ENCODE data around the gene NOD1. TPM values are rescaled to one million over a fixed set of nuclear protein-coding genes. Genes with fewer than 3 reads are reported as not detected.

Gene NOD1
- total RNA-seq, 2 experiments from 2014 or later: 12.8 to 14.0 TPM

DNA sequence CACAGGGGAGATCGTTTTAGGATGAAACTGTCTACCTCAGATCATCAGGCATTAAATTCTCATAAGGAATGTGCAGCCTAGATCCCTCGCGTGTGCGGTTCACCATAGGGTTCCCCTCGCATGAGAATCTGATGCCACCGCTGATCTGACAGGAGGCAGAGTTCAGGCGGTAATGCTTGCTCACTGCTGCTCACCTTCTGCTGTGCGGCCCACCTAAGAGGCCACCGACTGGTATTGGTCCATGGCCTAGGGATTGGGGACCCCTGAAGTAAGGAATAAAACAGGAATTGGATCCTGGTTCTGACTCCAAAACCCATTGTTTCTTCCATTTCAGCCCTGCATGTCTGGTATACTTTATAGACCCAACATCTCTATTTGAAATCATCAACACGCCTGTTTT is 4.1 kb downstream of the NOD1 start:
- Mint-ChIP-seq H3K36me3 (peaks cover 10% of the 10 kb centered on the region), H3K4me1 (ENCODE audit: low read depth) (peaks cover 83% of the 10 kb centered on the region), H3K27ac (no peak overlapping the region), H3K27me3 (no peaks in the 10 kb centered on the region), H3K4me3 (no peak overlapping the region), H3K9me3 (no peaks in the 10 kb centered on the region)
- no peak for DNase-seq
- intact Hi-C loops (cut with micrococcal nuclease): no loop called here
- POLR2A ChIA-PET: no interaction called here
- CTCF ChIA-PET: no interaction called here

- Mint-ChIP-seq H3K9me3 (no peaks in the 10 kb centered on the region), H3K27me3 (no peaks in the 10 kb centered on the region), H3K36me3 (peaks cover 10% of the 10 kb centered on the region), H3K4me1 (ENCODE audit: low read depth) (peaks cover 81% of the 10 kb centered on the region), H3K27ac (no peak overlapping the region), H3K4me3 (no peak overlapping the region)
- CTCF ChIA-PET: no interaction called here
- intact Hi-C loops (cut with micrococcal nuclease): no loop called here
- POLR2A ChIA-PET: no interaction called here
- no peak for DNase-seq
Observed at GRCh38 chr7:30473903-30474302, 4.7 kb downstream of the NOD1 start.

DNA sequence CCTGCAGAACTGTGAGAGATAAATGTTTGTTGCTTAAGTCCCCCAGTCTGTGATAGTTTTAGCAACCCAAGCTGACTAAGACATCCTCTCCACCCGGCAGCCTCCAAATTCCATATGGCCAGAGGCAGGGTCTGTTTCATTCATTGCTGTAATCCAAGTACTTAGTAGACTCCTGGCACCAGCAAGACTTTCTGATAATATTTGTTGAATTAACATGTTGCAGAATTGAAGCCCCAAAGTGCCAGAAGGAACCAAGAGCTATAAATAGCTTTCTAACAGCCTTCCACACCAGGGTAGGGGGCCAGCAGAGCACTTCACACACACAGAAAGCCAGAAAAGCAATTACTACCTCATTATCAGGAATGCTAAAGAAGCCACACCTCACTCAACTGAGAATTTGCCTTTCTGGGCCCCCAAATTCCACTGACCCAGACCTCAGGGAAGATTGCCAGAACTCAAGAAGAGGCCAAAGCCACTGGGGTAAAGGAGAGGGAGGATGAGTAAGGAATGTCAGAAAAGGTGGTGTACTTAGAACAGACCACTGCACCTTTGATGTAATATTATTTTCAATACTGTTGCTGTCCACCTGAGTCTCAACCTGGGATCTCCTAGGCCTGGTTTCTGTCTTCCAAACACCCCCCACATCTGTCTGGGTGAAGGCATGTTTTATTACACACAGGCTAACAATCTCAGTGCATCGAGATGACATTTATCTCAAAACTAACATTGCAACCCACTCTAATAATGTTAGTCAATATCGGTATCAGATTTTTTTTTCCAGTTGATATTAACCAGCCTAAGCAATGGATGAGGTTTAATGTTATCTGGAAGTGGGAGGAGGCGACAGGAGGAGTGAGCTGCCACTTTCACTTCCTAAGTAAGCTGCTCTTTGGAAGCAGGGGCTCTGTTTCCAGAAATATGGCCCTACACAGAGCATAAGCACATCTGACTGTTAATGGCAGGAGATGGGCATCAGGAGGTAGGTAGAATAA is 5.5 kb downstream of the NOD1 start:
- Mint-ChIP-seq H3K36me3 (peaks cover 10% of the 10 kb centered on the region), H3K4me1 (ENCODE audit: low read depth) (peaks cover 89% of the 10 kb centered on the region), H3K27ac (no peak overlapping the region), H3K4me3 (no peak overlapping the region), H3K9me3 (no peaks in the 10 kb centered on the region), H3K27me3 (no peaks in the 10 kb centered on the region)
- ChIA-PET POLR2A (no interaction called here), CTCF (no interaction called here)
- DNase-seq: no peak
- intact Hi-C loops (cut with micrococcal nuclease): no loop called here

GRCh38 chr7:30472081-30472783 is 6.4 kb downstream of the NOD1 start:
- intact Hi-C loops (cut with micrococcal nuclease): no loop called here
- H3K4me3 Mint-ChIP-seq: no peak overlapping the region

GRCh38 chr7:30471205-30471604 is 7.4 kb downstream of the NOD1 start:
- intact Hi-C loops (cut with micrococcal nuclease): no loop called here
- H3K27ac Mint-ChIP-seq: no peak overlapping the region
- peaks cover 12% of the 10 kb centered on the region for H3K36me3 Mint-ChIP-seq
- no peak overlapping the region for H3K4me3 Mint-ChIP-seq
- H3K9me3 Mint-ChIP-seq: no peaks in the 10 kb centered on the region
- POLR2A ChIA-PET: no interaction called here
- no peak for DNase-seq
- CTCF ChIA-PET: interaction anchor here (1.3 kb wide), 1 partner anchor 195 kb away, joined by 3 read pairs; no protein-coding TSS in a partner anchor
- H3K4me1 Mint-ChIP-seq (ENCODE audit: low read depth): peaks cover 75% of the 10 kb centered on the region
- no peaks in the 10 kb centered on the region for H3K27me3 Mint-ChIP-seq

More at GRCh38 chr7:30472081-30472783, 6.4 kb downstream of the NOD1 start:
- ChIA-PET POLR2A (no interaction called here), CTCF (interaction anchor here (1.3 kb wide), 1 partner anchor 197 kb away, joined by 3 read pairs; no protein-coding TSS in a partner anchor)
- no peak overlapping the region for H3K27ac Mint-ChIP-seq
- H3K36me3 Mint-ChIP-seq: peaks cover 12% of the 10 kb centered on the region
- no peaks in the 10 kb centered on the region for H3K9me3 Mint-ChIP-seq
- no peak for DNase-seq
- peaks cover 85% of the 10 kb centered on the region for H3K4me1 Mint-ChIP-seq (ENCODE audit: low read depth)
- H3K27me3 Mint-ChIP-seq: no peaks in the 10 kb centered on the region

DNA sequence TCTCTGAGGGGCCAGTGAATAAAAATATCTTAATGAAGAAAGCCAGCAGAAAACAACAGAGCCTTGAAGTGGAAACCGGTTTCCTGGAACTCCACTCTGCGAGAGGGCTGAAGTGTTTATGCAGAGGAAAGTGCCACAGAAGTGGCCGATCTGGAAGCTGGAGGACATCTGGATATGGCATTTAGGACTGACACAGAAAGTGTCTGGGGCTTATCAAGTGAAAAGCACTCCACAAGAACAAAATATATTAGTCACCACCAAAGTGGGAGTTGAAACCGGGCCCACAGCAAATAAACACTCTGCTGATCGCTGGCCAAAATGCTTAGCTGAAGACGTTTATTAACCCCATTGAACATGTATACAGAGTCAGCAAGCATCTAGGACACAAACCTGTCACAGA is 7.8 kb downstream of the NOD1 start:
- H3K27ac Mint-ChIP-seq: no peak overlapping the region
- intact Hi-C loops (cut with micrococcal nuclease): no loop called here
- H3K4me1 Mint-ChIP-seq (ENCODE audit: low read depth): peaks cover 75% of the 10 kb centered on the region
- CTCF ChIA-PET: no interaction called here
- POLR2A ChIA-PET: no interaction called here
- no peak overlapping the region for H3K4me3 Mint-ChIP-seq
- H3K27me3 Mint-ChIP-seq: no peaks in the 10 kb centered on the region
- H3K36me3 Mint-ChIP-seq: peaks cover 12% of the 10 kb centered on the region
- no peak for DNase-seq
- no peaks in the 10 kb centered on the region for H3K9me3 Mint-ChIP-seq

DNA sequence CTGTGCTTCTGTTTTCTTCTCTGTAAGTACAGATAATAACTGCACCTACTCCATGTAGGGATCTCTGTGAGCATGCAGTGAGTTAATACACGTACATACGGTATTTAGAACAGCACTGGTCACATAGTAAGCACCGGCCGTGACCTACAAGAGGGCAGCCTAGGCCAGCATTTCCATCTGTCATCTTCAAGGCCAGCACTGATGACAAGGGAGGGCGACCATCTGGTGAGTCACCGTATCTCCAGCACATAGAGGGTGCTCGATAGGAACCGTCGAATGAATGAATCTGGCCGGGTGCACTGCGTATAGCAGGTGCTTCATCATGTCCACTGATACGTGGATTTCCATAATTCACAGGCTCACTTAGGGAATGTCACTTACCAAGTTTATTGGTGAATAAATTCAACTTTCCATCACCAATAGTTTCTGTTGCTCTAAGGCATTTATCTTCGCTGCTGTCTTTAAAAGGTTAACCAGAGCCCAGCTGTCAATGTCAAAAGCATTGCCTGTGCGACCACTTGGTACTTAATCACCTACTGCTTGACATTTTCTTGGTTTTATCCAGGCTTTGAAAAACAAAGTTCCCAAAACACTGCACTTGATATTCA is 8.3 kb downstream of the NOD1 start:
- no peak overlapping the region for H3K4me3 Mint-ChIP-seq
- ChIA-PET CTCF (interaction anchor here (1.0 kb wide), 1 partner anchor 195 kb away, joined by 4 read pairs; no protein-coding TSS in a partner anchor), POLR2A (no interaction called here)
- H3K36me3 Mint-ChIP-seq: peaks cover 12% of the 10 kb centered on the region
- no peak overlapping the region for H3K27ac Mint-ChIP-seq
- no peak for DNase-seq
- peaks cover 74% of the 10 kb centered on the region for H3K4me1 Mint-ChIP-seq (ENCODE audit: low read depth)
- no peaks in the 10 kb centered on the region for H3K27me3 Mint-ChIP-seq
- H3K9me3 Mint-ChIP-seq: no peaks in the 10 kb centered on the region
- intact Hi-C loops (cut with micrococcal nuclease): no loop called here

- intact Hi-C loops (cut with micrococcal nuclease): no loop called here
- Mint-ChIP-seq H3K36me3 (peaks cover 10% of the 10 kb centered on the region), H3K27me3 (no peaks in the 10 kb centered on the region), H3K27ac (no peak overlapping the region), H3K9me3 (no peaks in the 10 kb centered on the region), H3K4me3 (no peak overlapping the region), H3K4me1 (ENCODE audit: low read depth) (peaks cover 70% of the 10 kb centered on the region)
- ChIA-PET POLR2A (no interaction called here), CTCF (interaction anchor here (1.0 to 1.1 kb wide), 2 partner anchors 93 to 194 kb away, joined by 3 to 4 read pairs; no protein-coding TSS in a partner anchor)
- DNase-seq: no peak
Observed at GRCh38 chr7:30469303-30469702, 9.3 kb downstream of the NOD1 start.

- no peak overlapping the region for H3K27ac Mint-ChIP-seq
- POLR2A ChIA-PET: no interaction called here
- no peaks in the 10 kb centered on the region for H3K27me3 Mint-ChIP-seq
- intact Hi-C loops (cut with micrococcal nuclease): no loop called here
- no peak for DNase-seq
- H3K36me3 Mint-ChIP-seq: peaks cover 8% of the 10 kb centered on the region
- CTCF ChIA-PET: interaction anchor here (1.0 to 1.1 kb wide), 2 partner anchors 94 to 193 kb away, joined by 3 to 4 read pairs; no protein-coding TSS in a partner anchor
- H3K4me1 Mint-ChIP-seq (ENCODE audit: low read depth): peaks cover 65% of the 10 kb centered on the region
- no peaks in the 10 kb centered on the region for H3K9me3 Mint-ChIP-seq
- no peak overlapping the region for H3K4me3 Mint-ChIP-seq
Observed at GRCh38 chr7:30468791-30469190, 9.8 kb downstream of the NOD1 start.

- Mint-ChIP-seq H3K27ac (no peak overlapping the region), H3K4me1 (ENCODE audit: low read depth) (peaks cover 58% of the 10 kb centered on the region), H3K36me3 (peaks cover 8% of the 10 kb centered on the region), H3K27me3 (no peaks in the 10 kb centered on the region), H3K4me3 (no peak overlapping the region), H3K9me3 (no peaks in the 10 kb centered on the region)
- no peak for DNase-seq
- intact Hi-C loops (cut with micrococcal nuclease): no loop called here
- ChIA-PET POLR2A (no interaction called here), CTCF (interaction anchor here (1.1 kb wide), 1 partner anchor 95 kb away, joined by 3 read pairs; no protein-coding TSS in a partner anchor)
Observed at GRCh38 chr7:30468041-30468440, 10.5 kb downstream of the NOD1 start.

DNA sequence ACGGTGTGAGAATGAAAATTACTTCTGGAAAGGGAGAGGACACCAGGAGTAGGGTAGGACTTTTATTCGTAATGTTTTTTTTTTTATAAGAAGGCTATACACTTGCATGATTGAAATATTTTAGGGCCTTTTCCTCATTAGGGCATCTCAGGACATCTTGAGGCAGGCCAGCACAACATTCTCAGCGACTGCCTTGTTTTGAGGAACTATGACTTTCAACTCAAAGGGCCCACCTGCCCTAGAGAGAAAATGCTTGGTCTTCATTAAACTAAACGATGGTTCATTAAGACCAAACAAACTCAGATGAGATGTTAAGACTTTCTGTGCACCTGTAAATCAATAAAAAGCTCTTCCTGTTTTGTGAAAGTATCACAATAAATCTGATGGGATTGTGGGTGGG is 11.3 kb downstream of the NOD1 start:
- CTCF ChIA-PET: no interaction called here
- Mint-ChIP-seq H3K4me3 (no peak overlapping the region), H3K9me3 (no peaks in the 10 kb centered on the region), H3K4me1 (ENCODE audit: low read depth) (peaks cover 50% of the 10 kb centered on the region), H3K27me3 (no peaks in the 10 kb centered on the region), H3K27ac (no peak overlapping the region), H3K36me3 (peaks cover 8% of the 10 kb centered on the region)
- POLR2A ChIA-PET: no interaction called here
- intact Hi-C loops (cut with micrococcal nuclease): no loop called here
- no peak for DNase-seq

- no peaks in the 10 kb centered on the region for H3K9me3 Mint-ChIP-seq
- H3K4me3 Mint-ChIP-seq: no peak overlapping the region
- peaks cover 7% of the 10 kb centered on the region for H3K36me3 Mint-ChIP-seq
- no peaks in the 10 kb centered on the region for H3K27me3 Mint-ChIP-seq
- ChIA-PET CTCF (no interaction called here), POLR2A (no interaction called here)
- intact Hi-C loops (cut with micrococcal nuclease): no loop called here
- DNase-seq: no peak
- no peak overlapping the region for H3K27ac Mint-ChIP-seq
- peaks cover 41% of the 10 kb centered on the region for H3K4me1 Mint-ChIP-seq (ENCODE audit: low read depth)
Observed at GRCh38 chr7:30466266-30466665, 12.3 kb downstream of the NOD1 start.

Measured in activated CD4-positive, alpha-beta memory T cell treated with anti-CD3 and anti-CD28 coated beads for 36 hours (primary cell).